Ectodermal cell (in vitro differentiated cells): ENCODE results near the gene GYG2.
"Not testable (repeated sequence)": the region's sequence is repeated elsewhere in the genome, so short reads cannot be mapped to it uniquely, and the experiment has no call there.

Source experiments
- H3K27ac ChIP-seq: 2 replicates; pipeline ENCODE4 v1.7.0; 2013; ENCODE audit warnings: mild to moderate bottlenecking, low read depth, low read length; ENCODE audit not compliant: insufficient read depth, poor library complexity, severe bottlenecking
- H3K27me3 ChIP-seq: 2 replicates; pipeline ENCODE4 v1.7.0; 2013; ENCODE audit warnings: mild to moderate bottlenecking, low read length; ENCODE audit not compliant: insufficient read depth, control insufficient read depth, poor library complexity, severe bottlenecking
- H3K36me3 ChIP-seq: one replicate; pipeline ENCODE4 v1.7.0; 2013; ENCODE audit warnings: low read length; ENCODE audit not compliant: control insufficient read depth, insufficient read depth
- H3K4me1 ChIP-seq: one replicate; pipeline ENCODE4 v1.7.0; 2013; ENCODE audit warnings: low read length; ENCODE audit not compliant: control insufficient read depth, insufficient read depth
- H3K4me3 ChIP-seq: 2 replicates; pipeline ENCODE4 v1.7.0; 2013; ENCODE audit warnings: low read depth, low read length, control low read depth; ENCODE audit not compliant: insufficient read depth
- H3K9me3 ChIP-seq: 2 replicates; pipeline ENCODE4 v1.7.0; 2013; ENCODE audit warnings: mild to moderate bottlenecking, low read length, moderate library complexity; ENCODE audit not compliant: control insufficient read depth
- WGBS, 2 experiments: methylation state at CpG; one replicate each; pipeline ENCODE4 v1.1.7; 2013; ENCODE audit warnings: missing lambda C conversion rate in 2 of 2; 5-methylcytosine and 5-hydroxymethylcytosine counted together

The GYG2 gene

DNA sequence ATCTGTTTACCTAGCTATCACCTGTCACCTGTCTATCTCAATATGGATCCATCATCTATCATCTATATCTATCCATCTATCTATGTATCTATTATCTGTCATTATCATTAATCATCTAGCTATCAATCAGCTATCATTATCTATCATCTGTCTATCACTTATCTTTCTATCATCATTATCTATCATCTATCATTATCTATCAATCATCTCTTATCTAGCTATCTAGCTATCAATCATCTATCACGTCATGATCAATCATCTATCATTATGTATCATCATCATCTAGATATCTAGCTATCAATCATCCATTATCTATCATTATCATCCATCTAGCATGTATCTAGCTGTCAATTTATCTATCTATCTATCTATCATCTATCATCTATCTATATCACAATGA, 92.5 kb downstream of the GYG2 start:
- H3K36me3 ChIP-seq, result no peaks in the 10 kb centered on the region
- WGBS, 2 experiments, result 88 to 98% methylated on average over 1 of the region's 1 CpG
- H3K27me3 ChIP-seq, result no peaks in the 10 kb centered on the region
- no peaks in the 10 kb centered on the region for H3K4me1 ChIP-seq
- H3K4me3 ChIP-seq, result no peak overlapping the region
- no peak overlapping the region for H3K27ac ChIP-seq
- H3K9me3 ChIP-seq, result no peaks in the 10 kb centered on the region

DNA sequence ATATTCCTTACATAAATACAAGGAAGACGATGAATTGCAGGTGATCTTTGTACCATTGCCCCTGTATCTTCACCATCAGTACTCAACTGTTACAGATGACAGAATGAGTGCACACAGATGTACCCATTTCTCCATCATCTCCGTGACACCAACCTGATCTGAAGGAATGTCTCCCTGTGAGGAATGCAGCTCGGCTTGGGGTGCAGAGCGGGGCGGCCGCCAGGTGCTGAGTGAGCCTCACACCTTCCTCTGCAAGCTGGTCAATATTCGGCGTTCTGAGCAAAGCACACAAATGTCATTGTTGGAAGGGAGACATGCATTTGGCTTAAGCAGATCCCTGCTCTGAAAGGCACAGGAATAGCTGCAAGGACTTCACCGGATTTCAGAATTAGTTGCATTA, 93.0 kb downstream of the GYG2 start:
- Histone ChIP-seq H3K9me3 (no peaks in the 10 kb centered on the region), H3K27ac (no peak overlapping the region), H3K27me3 (no peaks in the 10 kb centered on the region), H3K36me3 (no peaks in the 10 kb centered on the region), H3K4me3 (no peak overlapping the region), H3K4me1 (no peaks in the 10 kb centered on the region)
- 93 to 95% methylated on average over 9 of the region's 9 CpGs for WGBS, 2 experiments

DNA sequence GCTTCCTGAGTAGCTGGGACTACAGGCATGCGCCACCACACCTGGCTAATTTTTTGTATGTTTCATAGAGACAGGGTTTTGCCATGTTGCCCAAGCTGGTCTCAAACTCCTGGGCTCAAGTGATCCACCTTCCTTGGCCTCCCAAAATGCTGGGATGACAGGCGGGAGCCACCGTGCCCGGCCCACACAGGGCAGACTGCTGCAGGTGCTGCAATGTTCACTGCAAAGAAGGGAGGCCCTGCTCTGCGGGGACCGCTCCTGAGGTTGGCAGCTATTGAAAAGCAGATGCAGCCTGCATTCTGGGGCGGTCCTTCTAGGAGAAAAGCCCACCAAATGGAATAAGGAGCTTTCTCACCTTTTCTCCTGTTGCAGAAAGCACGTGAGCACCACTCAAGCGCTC, 95.4 kb downstream of the GYG2 start:
- 91 to 93% methylated on average over 9 of the region's 9 CpGs for WGBS, 2 experiments
- Histone ChIP-seq H3K27me3 (no peaks in the 10 kb centered on the region), H3K9me3 (no peaks in the 10 kb centered on the region), H3K4me3 (no peak overlapping the region), H3K4me1 (no peaks in the 10 kb centered on the region), H3K36me3 (no peaks in the 10 kb centered on the region), H3K27ac (no peak overlapping the region)

GRCh38 chrX:2926255-2926654, 97.5 kb downstream of the GYG2 start:
- 36 to 45% methylated on average over 4 of the region's 4 CpGs for WGBS, 2 experiments

GRCh38 chrX:2926664-2927275, 98.0 kb downstream of the GYG2 start:
- H3K27ac ChIP-seq, result no peak overlapping the region
- H3K4me1 ChIP-seq, result no peaks in the 10 kb centered on the region
- no peaks in the 10 kb centered on the region for H3K27me3 ChIP-seq
- no peak overlapping the region for H3K4me3 ChIP-seq
- no peaks in the 10 kb centered on the region for H3K9me3 ChIP-seq
- 96 to 97% methylated on average over 14 of the region's 15 CpGs for WGBS, 2 experiments
- H3K36me3 ChIP-seq, result no peaks in the 10 kb centered on the region

More at GRCh38 chrX:2926255-2926654, 97.5 kb downstream of the GYG2 start:
- H3K4me1 ChIP-seq, H3K9me3 ChIP-seq, H3K27me3 ChIP-seq, H3K36me3 ChIP-seq, H3K27ac ChIP-seq, H3K4me3 ChIP-seq: not testable (repeated sequence)

DNA sequence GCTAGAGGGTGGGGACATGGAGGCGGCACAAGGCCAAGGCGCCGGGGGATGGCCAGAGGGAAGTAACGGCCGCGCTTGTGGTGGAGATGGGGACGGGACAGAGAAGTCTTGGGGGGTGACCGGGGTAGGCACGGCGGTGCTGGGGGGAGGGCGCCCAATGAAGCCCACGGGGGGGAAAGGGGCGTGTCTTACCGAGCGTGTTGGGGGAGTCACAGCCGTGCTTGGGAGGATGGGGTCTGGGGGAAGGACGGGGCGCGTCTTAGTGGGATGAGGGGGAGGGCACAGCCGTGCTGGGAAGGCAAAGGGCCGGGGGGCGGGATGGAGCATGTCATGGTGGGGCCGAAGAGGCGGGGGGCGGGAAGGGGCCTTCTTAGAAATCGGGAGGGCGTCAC, 99.5 kb downstream of the GYG2 start:
- Histone ChIP-seq H3K4me3 (peak overlapping the region; percentile 54), H3K4me1 (no peaks in the 10 kb centered on the region), H3K36me3 (no peaks in the 10 kb centered on the region), H3K27me3 (no peaks in the 10 kb centered on the region), H3K27ac (peak overlapping the region; percentile 88), H3K9me3 (no peaks in the 10 kb centered on the region)
- 1% methylated on average over 20 to 27 of the region's 27 CpGs for WGBS, 2 experiments

DNA sequence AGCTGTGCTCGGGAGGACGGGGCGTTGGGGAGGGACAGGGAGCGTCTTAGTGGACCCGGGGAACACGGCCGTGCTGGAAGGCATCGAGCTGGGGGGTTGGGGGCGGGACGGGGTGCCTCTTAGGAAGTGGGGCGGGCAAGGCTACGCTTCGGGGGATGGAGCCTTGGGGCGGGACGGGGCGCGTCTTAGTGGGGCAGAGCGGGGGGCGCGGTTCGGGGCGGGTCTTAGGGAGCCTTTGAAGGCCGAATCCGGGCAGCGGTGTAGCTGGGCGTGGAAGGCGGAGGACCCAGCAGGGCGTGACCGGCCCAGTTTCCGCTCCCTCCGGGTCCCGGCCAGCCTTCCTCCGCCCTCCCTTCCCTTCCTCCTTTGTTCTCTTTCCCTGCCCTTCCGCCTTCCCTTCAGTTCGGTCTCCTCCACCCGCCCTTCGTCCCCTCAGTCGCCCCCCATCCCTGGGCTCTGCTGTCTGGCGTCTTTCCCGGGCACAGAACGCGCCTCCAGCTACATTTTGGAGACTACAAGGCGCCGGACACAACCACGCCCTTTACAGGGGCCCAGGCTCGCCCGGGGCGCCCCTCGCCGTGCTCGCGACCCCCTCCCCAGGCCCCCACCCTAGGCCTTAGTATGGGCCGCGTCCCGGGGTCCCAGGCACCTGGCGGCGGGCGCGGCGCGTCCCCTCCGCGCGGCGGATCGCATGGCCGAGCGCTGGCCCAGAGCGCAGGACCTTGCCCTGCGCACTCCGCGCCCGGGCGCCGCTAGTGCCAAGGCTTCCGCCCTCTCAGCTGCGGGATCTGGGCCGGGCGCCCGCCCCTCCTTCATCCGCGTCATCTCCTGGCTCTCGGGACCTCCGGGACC, 100.1 kb downstream of the GYG2 start, which contains the start of gene ARSD:
ARSD (minus strand) TSS at position 757 of the 852 bp plus-strand sequence; CDS start at position 693, 64 bp downstream.
- 0% methylated on average over 79 to 84 of the region's 84 CpGs for WGBS, 2 experiments
- Histone ChIP-seq H3K9me3 (no peaks in the 10 kb centered on the region), H3K27me3 (no peaks in the 10 kb centered on the region), H3K4me1 (no peaks in the 10 kb centered on the region), H3K27ac (peak within 1 kb of the TSS; percentile 88), H3K4me3 (peak within 1 kb of the TSS; percentile 54), H3K36me3 (no peaks in the 10 kb centered on the region)

DNA sequence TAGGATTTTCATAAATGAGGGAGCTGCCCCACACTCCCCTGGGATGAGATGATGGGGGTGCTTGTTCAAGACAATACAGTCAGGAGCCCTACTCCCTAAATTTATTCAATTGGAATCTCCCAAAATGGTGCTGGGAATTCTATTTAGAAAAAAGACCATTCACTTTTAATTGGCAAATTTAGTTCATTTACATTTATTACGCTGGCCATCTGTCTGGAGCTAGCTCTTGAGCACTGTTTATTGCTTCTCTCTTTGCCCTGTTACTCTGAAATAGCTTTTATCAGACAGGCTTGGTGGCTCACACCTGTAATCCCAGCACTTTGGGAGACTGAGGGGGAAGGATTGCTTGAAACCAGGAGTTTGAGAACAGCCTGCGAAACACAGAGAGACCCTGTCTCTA, 102.4 kb downstream of the GYG2 start:
- Histone ChIP-seq H3K4me3 (no peak overlapping the region), H3K27me3 (no peaks in the 10 kb centered on the region), H3K36me3 (no peaks in the 10 kb centered on the region), H3K9me3 (no peaks in the 10 kb centered on the region), H3K4me1 (no peaks in the 10 kb centered on the region), H3K27ac (no peak overlapping the region)
- WGBS, 2 experiments, result 26 to 55% methylated on average over 2 of the region's 2 CpGs

- WGBS, 2 experiments, result 13 to 21% methylated on average over 4 of the region's 4 CpGs
- Histone ChIP-seq H3K4me3 (no peak overlapping the region), H3K4me1 (no peaks in the 10 kb centered on the region), H3K36me3 (no peaks in the 10 kb centered on the region), H3K27ac (no peak overlapping the region), H3K9me3 (no peaks in the 10 kb centered on the region), H3K27me3 (no peaks in the 10 kb centered on the region)
Observed at GRCh38 chrX:2931612-2932011, 102.9 kb downstream of the GYG2 start.
